Stimulated activated CD8-positive, alpha-beta memory T cell treated with anti-CD3 and anti-CD28 coated beads, Interleukin-2, amount 100 ng/mL, for 1 hour (primary cell): ENCODE results near the gene MLST8.

ENCODE experiments used
- DNase-seq, 2 donors: peaks; one replicate each; pipeline ENCODE4 v3.0.0-alpha.2; 2020; ENCODE audit warnings: low read depth in 2 of 2

The MLST8 gene, protein sequence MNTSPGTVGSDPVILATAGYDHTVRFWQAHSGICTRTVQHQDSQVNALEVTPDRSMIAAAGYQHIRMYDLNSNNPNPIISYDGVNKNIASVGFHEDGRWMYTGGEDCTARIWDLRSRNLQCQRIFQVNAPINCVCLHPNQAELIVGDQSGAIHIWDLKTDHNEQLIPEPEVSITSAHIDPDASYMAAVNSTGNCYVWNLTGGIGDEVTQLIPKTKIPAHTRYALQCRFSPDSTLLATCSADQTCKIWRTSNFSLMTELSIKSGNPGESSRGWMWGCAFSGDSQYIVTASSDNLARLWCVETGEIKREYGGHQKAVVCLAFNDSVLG

DNA sequence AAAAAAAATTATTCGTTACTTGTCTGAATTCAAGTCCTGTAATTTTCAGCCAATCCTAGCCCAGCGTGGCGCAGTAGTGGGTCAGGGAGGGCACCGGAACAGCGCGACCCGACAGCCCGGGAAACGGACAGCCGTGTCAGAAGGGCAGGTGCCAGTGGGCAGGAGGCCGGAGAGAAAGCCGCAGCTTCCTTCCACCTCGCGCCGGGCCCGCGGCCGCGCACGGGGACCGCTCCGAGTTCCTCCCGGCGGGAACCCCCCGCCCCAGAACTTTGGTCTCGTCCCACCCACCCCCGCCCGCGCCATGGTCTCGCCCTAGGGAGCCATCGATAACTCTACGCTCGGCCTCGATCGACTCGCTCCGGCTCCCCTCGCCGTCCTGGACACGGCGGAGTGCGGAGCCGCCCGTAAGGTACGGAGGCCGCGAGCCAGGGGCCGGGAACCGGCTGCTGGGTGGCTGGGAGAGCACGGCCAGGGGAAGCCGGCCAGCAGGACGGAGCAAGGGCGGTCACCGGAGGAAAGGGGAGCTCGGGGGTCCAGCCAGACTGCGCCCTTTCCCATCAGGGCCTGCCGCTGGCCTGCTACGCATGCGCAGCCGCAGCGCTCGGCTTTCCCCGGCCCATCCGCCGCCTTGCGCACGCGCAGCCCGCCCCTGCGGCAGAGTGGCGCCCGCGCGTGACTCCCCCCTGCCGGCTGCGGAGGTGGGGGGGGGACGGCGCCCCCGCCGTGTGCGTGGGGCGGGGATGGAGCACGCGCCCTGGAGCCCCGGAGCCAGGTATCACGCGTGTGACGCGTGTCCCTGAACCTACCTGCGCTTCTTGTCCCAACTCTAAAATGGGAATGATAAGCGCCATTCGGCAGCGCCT is at the start of gene MLST8:
Gene MLST8 (plus strand): TSS at position 351 of the 863 bp plus-strand sequence. CDS start 632 bp downstream, outside the sequence.
- DNase-seq = peak; percentile 80 to 84

- DNase-seq = no peak
Observed at GRCh38 chr16:2155977-2156848, 49.0 kb upstream of the MLST8 start.

DNA sequence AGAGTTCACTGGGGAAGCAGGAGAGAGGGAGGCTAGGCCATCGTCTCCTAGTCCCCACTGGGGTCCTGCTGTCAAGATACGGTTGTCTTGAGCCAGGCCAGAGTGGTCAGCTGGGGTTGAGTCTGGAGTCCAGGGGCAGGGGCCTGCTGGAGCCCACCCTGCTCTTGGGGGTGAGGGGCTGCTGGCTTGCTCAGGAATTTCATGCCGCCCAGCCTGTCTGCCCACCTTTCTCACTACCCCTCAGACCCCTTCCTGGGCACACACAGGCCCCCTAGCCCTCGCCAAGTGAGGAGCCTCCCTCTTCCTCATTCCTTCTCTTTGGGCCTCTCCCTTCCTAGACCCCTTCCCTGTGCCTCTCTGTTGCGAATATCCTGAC is 48.4 kb upstream of the MLST8 start:
- DNase-seq = no peak

DNA sequence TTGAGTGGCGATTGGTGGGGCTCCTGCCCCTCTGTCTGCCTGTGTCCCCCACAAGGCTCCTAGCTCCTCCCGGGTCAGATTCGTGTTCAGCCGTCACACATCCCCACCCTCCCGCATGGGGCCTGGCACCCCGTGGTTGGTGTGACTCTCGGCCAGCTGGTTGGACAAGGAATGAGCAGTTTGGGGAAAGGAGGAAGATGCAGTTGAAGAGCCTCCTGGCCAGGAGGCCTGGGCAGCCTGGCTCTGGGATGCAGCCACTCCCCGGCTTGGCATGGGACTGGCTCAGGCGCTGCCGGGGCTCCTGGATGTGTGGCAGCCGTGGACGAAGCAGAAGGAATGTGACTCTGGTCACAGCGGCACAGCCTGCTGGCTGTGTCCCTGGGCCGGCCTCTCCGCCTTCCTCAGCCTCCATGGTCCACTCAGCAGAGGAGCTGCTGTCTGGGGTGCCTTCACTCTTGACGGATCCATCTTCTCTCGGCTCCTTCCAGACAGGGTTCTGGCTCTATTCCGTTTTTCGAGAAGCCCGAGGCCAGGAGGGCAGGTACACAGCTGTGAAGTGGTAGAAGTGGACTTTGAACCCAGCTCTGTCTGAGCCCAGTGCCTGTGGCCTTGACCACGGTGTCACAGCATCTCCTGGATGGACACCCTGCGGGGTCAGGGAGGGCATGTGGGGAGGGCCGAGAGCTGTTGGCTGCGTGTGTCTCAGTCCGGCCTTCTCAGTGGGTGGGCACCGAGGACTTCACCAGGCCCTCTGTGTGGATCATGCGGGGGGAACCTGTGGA is 47.6 kb upstream of the MLST8 start:
- DNase-seq = no peak

GRCh38 chr16:2158262-2158638 is 47.0 kb upstream of the MLST8 start:
- DNase-seq = no peak

DNA sequence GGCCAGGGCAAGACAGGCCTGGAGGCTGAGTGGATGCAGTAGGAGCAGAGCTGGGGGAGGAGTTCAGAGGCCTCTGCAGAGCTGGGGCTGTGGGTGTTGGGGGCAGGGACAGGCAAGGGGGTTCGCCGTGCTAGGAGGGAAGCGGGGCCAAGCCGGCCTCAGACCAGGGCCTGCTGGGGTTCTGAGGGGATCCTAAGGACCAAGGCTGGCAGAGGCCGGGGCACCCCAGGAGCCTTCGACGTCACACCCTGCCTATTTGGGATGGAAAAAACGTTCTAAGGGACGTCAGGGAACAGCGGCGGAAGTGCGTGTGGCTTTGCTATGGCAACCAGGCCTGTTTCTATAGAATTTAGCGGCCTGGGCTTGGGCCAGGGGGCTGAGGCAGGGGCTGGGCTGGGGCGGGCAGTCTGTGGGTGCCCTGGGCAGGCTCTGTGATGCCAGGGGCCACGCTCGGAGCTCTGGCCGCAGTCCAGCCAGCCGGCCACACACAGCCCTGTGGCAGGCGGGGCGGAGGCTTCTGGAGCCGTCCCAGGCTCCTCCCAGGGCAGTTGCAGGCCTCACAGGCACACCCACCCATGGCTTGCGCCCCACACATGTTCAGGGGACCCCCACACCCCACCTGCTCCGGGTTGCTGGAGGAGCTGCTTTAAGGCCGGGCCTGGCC is 45.9 kb upstream of the MLST8 start:
- no peak for DNase-seq

- no peak for DNase-seq
Observed at GRCh38 chr16:2160915-2161551, 44.2 kb upstream of the MLST8 start.

- no peak for DNase-seq
Observed at GRCh38 chr16:2161911-2162310, 43.3 kb upstream of the MLST8 start.

DNA sequence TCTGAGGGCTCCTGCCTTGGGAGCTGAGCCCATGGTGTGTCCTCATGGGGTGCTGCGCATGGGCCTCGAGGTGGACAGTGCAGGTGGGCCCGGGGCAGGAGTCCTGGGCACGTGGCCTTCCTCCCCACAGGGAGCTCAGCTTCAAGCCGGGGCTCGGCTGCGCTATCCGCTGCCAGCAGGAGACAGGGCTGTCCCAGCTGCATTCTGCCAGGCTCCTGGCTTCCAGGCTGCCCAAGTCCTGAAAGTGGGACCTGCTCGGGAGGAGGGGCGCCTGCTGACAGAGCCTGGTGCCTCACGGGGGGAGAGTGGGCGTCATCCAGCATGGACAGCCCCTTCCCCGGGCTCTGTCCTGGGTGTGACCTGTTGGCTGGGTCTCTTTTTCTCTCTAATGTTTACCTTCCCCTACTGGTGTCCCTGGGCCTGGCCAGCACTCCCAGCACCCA is 42.6 kb upstream of the MLST8 start:
- no peak for DNase-seq

DNA sequence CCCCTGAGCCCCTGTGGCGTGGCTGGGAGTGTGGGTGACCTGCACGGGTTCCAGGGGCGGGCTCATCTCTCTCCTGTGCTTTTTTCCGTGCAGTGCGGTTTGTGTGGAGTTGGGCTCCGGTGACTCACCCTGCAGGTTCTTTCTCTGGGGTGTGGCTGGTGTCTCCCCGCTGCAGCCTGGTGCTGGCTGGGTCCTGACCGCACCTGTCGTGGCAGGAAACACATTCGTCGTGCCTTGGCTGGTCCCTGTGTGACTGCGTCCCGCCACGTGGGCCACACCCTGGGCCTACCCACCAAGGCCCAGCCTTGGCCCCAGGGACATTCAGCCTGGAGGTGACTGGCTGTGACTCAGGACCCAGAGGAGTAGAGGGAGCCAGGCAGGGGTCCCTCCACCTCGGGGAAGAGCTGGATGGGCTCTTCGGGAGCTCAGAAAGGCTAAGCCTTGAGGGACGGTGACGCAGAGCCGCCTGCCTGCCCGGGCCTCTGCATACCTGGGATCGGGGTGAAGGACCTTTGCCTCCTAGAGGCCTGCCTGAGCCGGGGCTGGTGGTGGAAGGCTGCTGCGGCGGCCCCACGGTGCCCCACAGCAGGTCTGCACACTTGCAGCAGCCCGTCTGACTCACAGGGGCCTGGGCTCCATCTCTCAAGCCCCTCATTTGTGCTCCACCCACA is 41.9 kb upstream of the MLST8 start:
- no peak for DNase-seq

- no peak for DNase-seq
Observed at GRCh38 chr16:2165861-2166260, 39.4 kb upstream of the MLST8 start.

DNA sequence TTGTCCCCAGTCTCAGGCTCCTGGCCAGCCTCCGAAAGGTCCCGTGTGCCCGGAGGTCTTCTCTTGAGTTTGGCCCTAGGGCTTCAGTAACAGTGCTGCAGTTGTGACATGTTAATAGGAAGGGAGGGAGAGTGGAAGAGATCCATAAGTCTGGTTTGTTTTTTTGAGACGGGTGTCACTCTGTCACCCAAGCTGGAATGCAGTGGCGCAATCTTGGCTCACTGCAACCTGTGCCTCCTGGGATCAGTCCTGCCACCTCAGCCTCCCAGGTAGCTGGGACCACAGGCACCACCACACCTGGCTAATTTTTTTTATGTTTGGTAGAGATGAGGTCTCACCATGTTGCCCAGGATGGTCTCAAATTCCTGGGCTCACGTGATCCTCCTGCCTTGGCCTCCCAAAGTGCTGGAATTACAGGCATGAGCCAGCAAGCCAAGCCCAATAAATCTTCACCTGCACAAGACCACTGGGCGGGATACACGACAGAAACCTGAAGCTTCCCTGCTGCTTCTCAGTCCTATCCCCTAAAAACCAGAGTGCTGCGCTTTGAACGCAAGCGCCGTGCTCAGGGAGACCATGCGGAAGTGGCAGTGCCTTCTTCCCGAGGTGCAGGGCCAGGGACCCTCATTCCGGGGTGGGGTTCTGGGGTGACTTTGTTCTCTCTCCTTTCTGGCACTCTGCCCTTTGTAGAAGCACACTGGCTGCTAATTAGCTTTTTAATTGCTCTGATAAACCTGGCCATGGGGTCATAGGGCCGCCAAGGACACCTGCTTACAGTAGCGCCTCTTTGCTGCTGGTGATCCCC is 38.8 kb upstream of the MLST8 start:
- DNase-seq = no peak

- DNase-seq = no peak
Observed at GRCh38 chr16:2167068-2167638, 38.1 kb upstream of the MLST8 start.

DNA sequence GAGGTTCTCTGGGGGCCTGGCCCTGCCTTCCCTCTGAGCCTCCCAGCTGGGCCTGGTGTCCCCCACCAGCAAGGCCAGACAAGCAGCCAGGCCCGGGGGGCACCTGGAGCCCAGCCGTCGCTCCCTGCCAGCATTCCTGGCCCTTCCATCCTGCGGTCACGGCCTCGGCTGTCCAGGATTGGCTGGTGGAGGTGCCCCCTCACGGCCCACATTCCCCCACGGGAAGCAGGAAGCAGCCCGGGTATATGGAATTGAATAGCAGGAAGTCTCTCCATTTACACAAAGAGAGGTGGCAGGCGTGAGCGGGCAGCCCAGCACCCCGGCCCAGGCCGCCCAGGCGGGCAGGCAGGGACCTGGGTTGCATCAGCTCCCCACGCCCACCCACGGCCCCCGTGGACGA is 35.2 kb upstream of the MLST8 start:
- DNase-seq = no peak

GRCh38 chr16:2170587-2171435 is 34.4 kb upstream of the MLST8 start:
- no peak for DNase-seq

DNA sequence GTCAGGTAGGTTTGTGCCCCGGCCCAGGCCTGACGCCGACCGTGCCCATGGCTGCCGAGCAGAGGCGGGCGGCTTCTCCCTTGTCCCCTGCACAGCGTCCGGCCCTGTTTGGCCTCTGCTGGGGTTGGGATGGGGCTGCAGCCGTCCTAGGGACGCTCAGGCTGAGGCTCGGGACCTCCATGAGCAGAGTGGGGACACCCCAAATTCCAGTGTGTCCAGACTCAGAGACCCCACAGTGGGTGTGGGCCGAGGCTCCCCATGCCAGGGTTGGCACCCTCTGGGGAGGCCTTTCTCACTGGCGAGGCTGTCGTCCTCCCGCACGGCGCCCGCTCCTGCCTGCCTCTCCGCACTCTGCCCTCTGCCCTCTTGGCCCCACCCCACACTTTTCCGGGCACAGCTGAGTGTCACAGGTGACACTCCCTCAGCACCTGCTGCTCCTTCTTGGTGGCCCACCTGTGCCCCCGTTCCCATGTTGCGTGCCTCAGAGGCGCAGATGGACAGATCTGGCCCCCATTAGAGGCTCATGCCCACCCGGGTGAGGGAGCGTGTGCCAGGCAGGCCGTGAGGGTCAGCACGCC is 33.6 kb upstream of the MLST8 start:
- no peak for DNase-seq

- no peak for DNase-seq
Observed at GRCh38 chr16:2172688-2173335, 32.4 kb upstream of the MLST8 start.
